ENCODE results near the gene CRIP3. TPM values are rescaled to one million over a fixed set of nuclear protein-coding genes. Genes with fewer than 3 reads are reported as not detected.

The CRIP3 gene
- total RNA-seq, 1 experiment from 2014 or later: 16.9 TPM

DNA sequence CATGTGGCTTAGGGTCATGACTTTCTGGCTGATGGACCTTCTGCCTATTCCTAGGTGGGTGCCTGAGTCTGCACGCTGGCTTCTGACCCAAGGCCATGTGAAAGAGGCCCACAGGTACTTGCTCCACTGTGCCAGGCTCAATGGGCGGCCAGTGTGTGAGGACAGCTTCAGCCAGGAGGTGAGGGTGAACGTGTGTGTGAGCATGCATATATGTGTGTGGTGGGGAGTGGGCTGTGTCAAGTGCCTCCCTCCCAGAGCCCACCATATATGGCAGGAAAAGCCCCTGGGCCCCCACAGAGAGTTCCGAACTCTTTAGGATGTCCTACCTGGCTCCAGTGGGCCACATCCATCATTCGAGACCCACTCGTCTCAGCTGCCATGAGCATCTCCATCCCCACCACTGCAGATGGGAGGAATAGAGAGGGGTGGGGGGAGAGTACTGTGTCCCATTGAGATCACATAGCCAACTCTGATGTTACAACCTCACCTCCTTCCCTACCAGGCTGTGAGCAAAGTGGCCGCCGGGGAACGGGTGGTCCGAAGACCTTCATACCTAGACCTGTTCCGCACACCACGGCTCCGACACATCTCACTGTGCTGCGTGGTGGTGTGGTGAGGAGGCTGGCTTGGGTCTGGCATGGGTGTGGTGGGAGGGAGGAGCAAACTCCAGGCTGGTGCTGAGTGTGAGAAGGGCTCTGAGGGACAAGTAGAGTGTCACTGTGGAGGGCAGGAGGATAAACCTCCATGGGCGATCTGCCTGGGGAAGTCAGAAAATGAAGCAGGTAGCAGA lies 7.3 kb downstream of the CRIP3 start:
- H3K9me3 Mint-ChIP-seq: no peaks in the 10 kb centered on the region
- no peaks in the 10 kb centered on the region for H3K79me1 ChIP-seq (ENCODE audit: insufficient read depth, low read depth, low read length, poor library complexity, severe bottlenecking)

More for the DNA sequence above, 7.3 kb downstream of the CRIP3 start:
- Histone ChIP-seq H3K9ac (ENCODE audit: extremely low read depth, insufficient read length, low read length) (no peak overlapping the region), H3K27ac (ENCODE audit: insufficient read length, low read depth, low read length) (no peak overlapping the region), H2BK120ac (ENCODE audit: low read depth, low read length, poor library complexity, severe bottlenecking) (no peak overlapping the region), H3T11ph (ENCODE audit: low read length) (no peak overlapping the region), H3K18ac (ENCODE audit: insufficient read length, low read depth, low read length) (no peak overlapping the region), H2AK5ac (ENCODE audit: insufficient read length, low read length) (no peak overlapping the region), H3K23ac (ENCODE audit: insufficient read length, low read depth, low read length) (no peak overlapping the region), H2AFZ (ENCODE audit: low read length) (no peak overlapping the region), H2BK5ac (ENCODE audit: insufficient read length, low read length) (no peak overlapping the region), H4K91ac (ENCODE audit: insufficient read length, low read depth, low read length) (no peak overlapping the region), H3K27me3 (ENCODE audit: insufficient read depth, low read length) (no peaks in the 10 kb centered on the region), H3K9me3 (ENCODE audit: control insufficient read depth, low read depth, low read length) (no peaks in the 10 kb centered on the region), H4K20me1 (ENCODE audit: control insufficient read depth, insufficient read depth, insufficient read length) (no peaks in the 10 kb centered on the region), H3K4me2 (ENCODE audit: insufficient read depth, insufficient read length, low read length) (no peak overlapping the region), H4K8ac (replicated peaks; ENCODE audit: insufficient read length, low read depth, low read length) (no peak overlapping the region), H2BK12ac (ENCODE audit: insufficient read length, low read depth, low read length) (no peak overlapping the region), H3K4me1 (ENCODE audit: insufficient read depth, low read length) (no peaks in the 10 kb centered on the region), H3K56ac (ENCODE audit: insufficient read length, low read depth, low read length) (no peak overlapping the region), H2BK15ac (ENCODE audit: low read depth, low read length) (no peak overlapping the region), H2BK20ac (ENCODE audit: low read depth, low read length, poor library complexity, severe bottlenecking) (no peak overlapping the region), H3K14ac (ENCODE audit: insufficient read depth, low read length) (no peak overlapping the region), H3K4ac (ENCODE audit: low read depth, low read length) (no peak overlapping the region), H3K79me2 (ENCODE audit: insufficient read depth, low read length) (no peaks in the 10 kb centered on the region), H3K23me2 (ENCODE audit: insufficient read length, low read depth, low read length, poor library complexity, severe bottlenecking) (no peaks in the 10 kb centered on the region), H4K5ac (ENCODE audit: insufficient read length, low read depth, low read length) (no peak overlapping the region)
- no peak for DNase-seq
- no CpG with 5 or more reads among the region's 15 CpGs for WGBS (ENCODE audit: extremely low coverage, insufficient read length, low lambda C conversion rate)
- Mint-ChIP-seq H3K27ac (no peak overlapping the region; a peak in 1 of 7 replicates), H3K36me3 (ENCODE audit: insufficient read depth in 1 of 3, low read depth in 3 of 3) (peaks cover 0 to 18% (median 4%) of the 10 kb centered on the region in 3 experiments; a peak in 4 of 7 replicates), H3K4me3 (no peak overlapping the region), H3K4me1 (peaks cover 22 to 23% of the 10 kb centered on the region in 2 experiments), H3K27me3 (ENCODE audit: low read depth) (peaks cover 12% of the 10 kb centered on the region)
- TF ChIP-seq, protein P1, sequence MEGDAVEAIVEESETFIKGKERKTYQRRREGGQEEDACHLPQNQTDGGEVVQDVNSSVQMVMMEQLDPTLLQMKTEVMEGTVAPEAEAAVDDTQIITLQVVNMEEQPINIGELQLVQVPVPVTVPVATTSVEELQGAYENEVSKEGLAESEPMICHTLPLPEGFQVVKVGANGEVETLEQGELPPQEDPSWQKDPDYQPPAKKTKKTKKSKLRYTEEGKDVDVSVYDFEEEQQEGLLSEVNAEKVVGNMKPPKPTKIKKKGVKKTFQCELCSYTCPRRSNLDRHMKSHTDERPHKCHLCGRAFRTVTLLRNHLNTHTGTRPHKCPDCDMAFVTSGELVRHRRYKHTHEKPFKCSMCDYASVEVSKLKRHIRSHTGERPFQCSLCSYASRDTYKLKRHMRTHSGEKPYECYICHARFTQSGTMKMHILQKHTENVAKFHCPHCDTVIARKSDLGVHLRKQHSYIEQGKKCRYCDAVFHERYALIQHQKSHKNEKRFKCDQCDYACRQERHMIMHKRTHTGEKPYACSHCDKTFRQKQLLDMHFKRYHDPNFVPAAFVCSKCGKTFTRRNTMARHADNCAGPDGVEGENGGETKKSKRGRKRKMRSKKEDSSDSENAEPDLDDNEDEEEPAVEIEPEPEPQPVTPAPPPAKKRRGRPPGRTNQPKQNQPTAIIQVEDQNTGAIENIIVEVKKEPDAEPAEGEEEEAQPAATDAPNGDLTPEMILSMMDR (conservative IDR thresholded peaks at IDR 0.05): no peak

All from H9 (cell line).